ENCODE measurements around the gene RANBP3. TPM values are rescaled to one million over a fixed set of nuclear protein-coding genes. Genes with fewer than 3 reads are reported as not detected.
"Not testable (repeated sequence)": the region's sequence is repeated elsewhere in the genome, so short reads cannot be mapped to it uniquely, and the experiment has no call there.

Gene RANBP3
- total RNA-seq, 1 donor from 2014 or later: 122 TPM

GRCh38 chr19:5877427-5877826, 100.5 kb downstream of the RANBP3 start:
- Mint-ChIP-seq H3K9me3 (no peaks in the 10 kb centered on the region), H3K27ac (ENCODE audit: unreplicated experiment) (no peak overlapping the region), H3K4me1 (peaks cover 13% of the 10 kb centered on the region), H3K36me3 (ENCODE audit: low read depth) (no peaks in the 10 kb centered on the region), H3K4me3 (no peak overlapping the region), H3K27me3 (ENCODE audit: low read depth) (peaks cover 5% of the 10 kb centered on the region)
- DNase-seq (ENCODE audit: low read depth, low spot score): no peak
- TF ChIP-seq CTCF (conservative IDR thresholded peaks at IDR 0.05): no peak

DNA sequence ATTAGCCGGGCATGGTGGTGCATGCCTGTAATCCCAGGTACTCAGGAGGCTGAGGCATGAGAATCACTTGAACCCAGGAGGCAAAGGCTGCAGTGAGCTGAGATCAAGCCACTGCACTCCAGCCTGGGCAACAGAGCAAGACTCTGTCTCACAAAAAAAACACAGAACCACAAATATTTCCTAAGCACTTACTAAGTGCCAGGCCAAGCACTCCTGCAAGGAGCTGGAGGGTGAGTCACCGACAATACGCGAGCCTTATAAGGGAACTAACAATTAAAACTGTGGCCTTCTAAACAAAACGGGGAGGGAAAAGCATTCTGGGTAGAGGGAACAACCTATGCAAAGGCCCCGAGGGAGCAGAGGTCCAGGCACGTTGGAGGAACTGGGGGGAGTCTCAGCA, 103.4 kb downstream of the RANBP3 start:
- not testable (repeated sequence) for H3K4me3 Mint-ChIP-seq; H3K4me1 Mint-ChIP-seq; H3K36me3 Mint-ChIP-seq (ENCODE audit: low read depth); H3K9me3 Mint-ChIP-seq; H3K27me3 Mint-ChIP-seq (ENCODE audit: low read depth); DNase-seq (ENCODE audit: low read depth, low spot score)
- peak overlapping the region; percentile 57 for H3K27ac Mint-ChIP-seq (ENCODE audit: unreplicated experiment)

- TF ChIP-seq CTCF (conservative IDR thresholded peaks at IDR 0.05): no peak
- H3K4me1 Mint-ChIP-seq: peaks cover 5% of the 10 kb centered on the region
- no peaks in the 10 kb centered on the region for H3K36me3 Mint-ChIP-seq (ENCODE audit: low read depth)
- no peaks in the 10 kb centered on the region for H3K9me3 Mint-ChIP-seq
- H3K27me3 Mint-ChIP-seq (ENCODE audit: low read depth): peaks cover 4% of the 10 kb centered on the region
- no peak overlapping the region for H3K27ac Mint-ChIP-seq (ENCODE audit: unreplicated experiment)
- no peak overlapping the region for H3K4me3 Mint-ChIP-seq
- no peak for DNase-seq (ENCODE audit: low read depth, low spot score)
Measured at GRCh38 chr19:5873617-5874199, 104.2 kb downstream of the RANBP3 start.

DNA sequence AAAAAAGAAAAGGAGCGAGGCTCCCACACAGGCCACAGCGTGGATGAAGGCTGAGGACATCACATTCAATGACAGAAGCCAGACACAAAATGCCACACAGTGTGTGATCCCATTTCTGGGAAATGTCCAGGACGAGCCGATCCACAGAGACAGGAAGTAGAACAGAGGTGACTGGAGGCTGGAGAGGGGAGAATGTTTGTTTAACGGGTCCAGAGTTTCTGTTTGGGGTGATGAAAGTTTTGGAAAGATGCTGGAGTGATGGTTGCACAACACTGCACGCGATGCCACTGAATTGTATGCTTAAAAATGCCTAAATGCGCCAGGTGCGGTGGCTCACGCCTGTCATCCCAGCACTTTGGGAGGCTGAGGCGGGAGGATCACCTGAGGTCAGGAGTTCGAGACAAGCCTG, 107.0 kb downstream of the RANBP3 start:
- peaks cover 4% of the 10 kb centered on the region for H3K27me3 Mint-ChIP-seq (ENCODE audit: low read depth)
- no peak overlapping the region for H3K27ac Mint-ChIP-seq (ENCODE audit: unreplicated experiment)
- H3K36me3 Mint-ChIP-seq (ENCODE audit: low read depth): no peaks in the 10 kb centered on the region
- no peak for DNase-seq (ENCODE audit: low read depth, low spot score)
- H3K4me1 Mint-ChIP-seq: no peaks in the 10 kb centered on the region
- no peak overlapping the region for H3K4me3 Mint-ChIP-seq
- no peak for TF ChIP-seq CTCF (conservative IDR thresholded peaks at IDR 0.05)
- H3K9me3 Mint-ChIP-seq: no peaks in the 10 kb centered on the region

GRCh38 chr19:5867201-5868136, 110.5 kb downstream of the RANBP3 start:
- no peaks in the 10 kb centered on the region for H3K9me3 Mint-ChIP-seq
- TF ChIP-seq CTCF (conservative IDR thresholded peaks at IDR 0.05): no peak
- H3K4me3 Mint-ChIP-seq: no peak overlapping the region
- no peaks in the 10 kb centered on the region for H3K4me1 Mint-ChIP-seq
- peak overlapping the region; percentile 89 for H3K27ac Mint-ChIP-seq (ENCODE audit: unreplicated experiment)
- no peaks in the 10 kb centered on the region for H3K36me3 Mint-ChIP-seq (ENCODE audit: low read depth)
- peaks cover 4% of the 10 kb centered on the region for H3K27me3 Mint-ChIP-seq (ENCODE audit: low read depth)
- DNase-seq (ENCODE audit: low read depth, low spot score): no peak

Other genes with a start within 250 kb of the RANBP3 start
- gene PRR22, start 193.4 kb downstream of the RANBP3 start, total RNA-seq: 6.7 and 6.8 TPM in 2 replicates
- gene DUS3L, start 187.0 kb downstream of the RANBP3 start, total RNA-seq: 65.1 and 67.2 TPM in 2 replicates
- gene NRTN, start 173.1 kb downstream of the RANBP3 start, total RNA-seq: 4.4 and 4.8 TPM in 2 replicates
- not detected in 2 replicates for gene FUT6, start 138.4 kb downstream of the RANBP3 start, total RNA-seq
- gene FUT3, start 126.7 kb downstream of the RANBP3 start, total RNA-seq: not detected in 2 replicates
- gene FUT5, start 107.6 kb downstream of the RANBP3 start, total RNA-seq: not detected in 2 replicates
- gene NDUFA11, start 74.3 kb downstream of the RANBP3 start, total RNA-seq: 230 and 239 TPM in 2 replicates
- gene VMAC, start 73.3 kb downstream of the RANBP3 start, total RNA-seq: 0.89 and 1.7 TPM in 2 replicates
- gene CAPS, start 63.9 kb downstream of the RANBP3 start, total RNA-seq: 1.6 and 2.6 TPM in 2 replicates
- 17.2 and 19.2 TPM in 2 replicates for gene RFX2, start 132.4 kb upstream of the RANBP3 start, total RNA-seq
- not detected in 2 replicates for gene ACSBG2, start 157.5 kb upstream of the RANBP3 start, total RNA-seq